Loucy (cell line): ENCODE data around the gene SLC23A3.

Experiments used
- H2AFZ ChIP-seq: fragments of 200-600 bp; sonication (generic); 2 replicates; pipeline ENCODE4 v1.6.0; 2016; ENCODE audit warnings: antibody characterized with exemption, mild to moderate bottlenecking, low read length, moderate library complexity
- H3F3A ChIP-seq: fragments of 200-600 bp; 2 replicates; pipeline ENCODE4 v1.6.0; 2016; ENCODE audit warnings: antibody characterized with exemption, low read depth, mild to moderate bottlenecking
- H3K27me3 ChIP-seq: fragments of 200-600 bp; sonication (generic); 2 replicates; pipeline ENCODE4 v1.6.1; 2014; ENCODE audit warnings: low read length, mild to moderate bottlenecking; ENCODE audit not compliant: insufficient read depth, poor library complexity, severe bottlenecking
- H3K36me3 ChIP-seq: fragments of 200-600 bp; sonication (generic); 2 replicates; pipeline ENCODE4 v1.6.1; 2016; ENCODE audit warnings: low read length; ENCODE audit not compliant: insufficient read depth
- H3K4me1 ChIP-seq: fragments of 200-600 bp; sonication (generic); 2 replicates; pipeline ENCODE4 v1.5.1; 2014; ENCODE audit warnings: low read length, mild to moderate bottlenecking; ENCODE audit not compliant: insufficient read depth, poor library complexity, severe bottlenecking
- H3K4me2 ChIP-seq: fragments of 200-600 bp; sonication (generic); 2 replicates; pipeline ENCODE4 v1.6.0; 2014; ENCODE audit warnings: antibody characterized with exemption, low read length, low read depth, mild to moderate bottlenecking; ENCODE audit not compliant: poor library complexity, severe bottlenecking
- H3K4me3 ChIP-seq: fragments of 200-600 bp; sonication (generic); 2 replicates; pipeline ENCODE4 v1.5.1; 2014; ENCODE audit warnings: low read length, mild to moderate bottlenecking, mixed read lengths; ENCODE audit not compliant: poor library complexity, severe bottlenecking
- H3K79me2 ChIP-seq: fragments of 200-600 bp; sonication (generic); 2 replicates; pipeline ENCODE4 v1.6.1; 2014; ENCODE audit warnings: low read length; ENCODE audit not compliant: insufficient read depth
- H3K9ac ChIP-seq: fragments of 200-600 bp; sonication (generic); 2 replicates; pipeline ENCODE4 v1.6.0; 2014; ENCODE audit warnings: mild to moderate bottlenecking, low read depth, low read length, moderate library complexity; ENCODE audit not compliant: poor library complexity, severe bottlenecking
- H3K9me2 ChIP-seq: fragments of 200-600 bp; sonication (generic); replicated peaks from 2 replicates; pipeline ENCODE4 v1.6.1; 2016; ENCODE audit warnings: low read depth, low read length, mixed read lengths
- H3K9me3 ChIP-seq: fragments of 200-600 bp; sonication (generic); 2 replicates; pipeline ENCODE4 v1.6.1; 2014; ENCODE audit warnings: mild to moderate bottlenecking, antibody characterized with exemption, low read length, low read depth; ENCODE audit not compliant: insufficient read depth
- H4K20me1 ChIP-seq: fragments of 200-600 bp; sonication (generic); 2 replicates; pipeline ENCODE4 v1.6.0; 2014; ENCODE audit warnings: antibody characterized with exemption, low read length, mild to moderate bottlenecking; ENCODE audit not compliant: insufficient read depth, poor library complexity, severe bottlenecking
- CTCF ChIP-seq: fragments of 200-600 bp; sonication (generic); conservative IDR thresholded peaks from 2 replicates; pipeline ENCODE4 v1.5.1; 2014; ENCODE audit warnings: mild to moderate bottlenecking, antibody characterized with exemption, low read length
- EZH2phosphoT487 ChIP-seq: fragments of 200-600 bp; IDR thresholded peaks from 2 replicates; pipeline ENCODE4 v1.6.1; 2018; ENCODE audit warnings: antibody characterized with exemption, mild to moderate bottlenecking, moderate library complexity, borderline replicate concordance

Gene SLC23A3

DNA sequence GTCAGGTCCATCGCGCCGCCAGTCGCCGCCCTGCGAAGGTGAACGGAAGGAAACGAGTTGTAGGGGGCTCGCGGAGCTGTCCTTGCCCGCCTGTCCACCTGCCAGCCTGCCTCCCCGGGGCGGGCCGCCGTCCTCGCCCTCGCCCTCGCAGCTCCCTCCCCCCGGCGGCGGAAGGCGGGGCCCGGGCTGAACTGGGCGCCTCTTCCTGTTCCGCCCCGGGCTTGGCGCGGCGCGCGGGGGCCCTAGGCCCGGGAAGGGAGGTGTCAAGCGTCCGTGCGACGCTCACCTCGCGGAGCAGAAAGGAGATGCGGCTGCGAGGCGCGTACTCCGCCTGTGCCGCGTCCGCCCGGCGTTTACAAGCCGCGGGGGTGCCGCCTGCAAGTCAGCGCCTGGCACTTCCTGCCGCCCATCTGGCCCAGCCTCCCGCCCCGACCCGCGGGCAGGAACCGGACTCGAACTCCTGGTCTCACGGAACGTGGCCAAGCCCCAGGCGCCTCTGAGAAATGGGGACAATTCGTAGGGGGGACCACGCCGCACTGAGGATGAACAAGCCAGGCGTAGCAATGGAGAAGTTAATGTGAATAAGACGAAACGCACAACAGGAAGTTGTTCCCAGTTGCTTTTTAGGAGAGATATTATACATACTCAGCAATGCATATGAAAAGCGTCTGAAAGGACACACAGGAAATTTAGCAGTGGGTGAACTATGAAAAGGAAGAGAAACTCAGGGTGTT is 7.2 kb upstream of the SLC23A3 start, which contains the start of gene CNPPD1:
Gene CNPPD1, minus strand, starts transcription at position 108 of the 734 bp plus-strand sequence. Its CDS starts 97 bp downstream, at position 11.
- H3K4me2 ChIP-seq: peak within 1 kb of the TSS; percentile 92
- no peak for TF ChIP-seq EZH2phosphoT487
- no peak for TF ChIP-seq CTCF
- no peaks in the 10 kb centered on the region for H3K9me3 ChIP-seq
- H3K4me3 ChIP-seq: peak within 1 kb of the TSS; percentile 97
- H3K36me3 ChIP-seq: peaks cover 22% of the 10 kb centered on the region; the same call in 1 of the 2 replicates
- H3F3A ChIP-seq: peaks cover 9% of the 10 kb centered on the region; the same call in 1 of the 2 replicates
- peaks cover 36% of the 10 kb centered on the region for H3K4me1 ChIP-seq
- H3K9me2 ChIP-seq: no peaks in the 10 kb centered on the region
- H3K9ac ChIP-seq: peak within 1 kb of the TSS; percentile 85
- H3K79me2 ChIP-seq: peaks cover 61% of the 10 kb centered on the region
- no peaks in the 10 kb centered on the region for H3K27me3 ChIP-seq
- peak within 1 kb of the TSS; percentile 77 for H2AFZ ChIP-seq
- peaks cover 32% of the 10 kb centered on the region for H4K20me1 ChIP-seq

DNA sequence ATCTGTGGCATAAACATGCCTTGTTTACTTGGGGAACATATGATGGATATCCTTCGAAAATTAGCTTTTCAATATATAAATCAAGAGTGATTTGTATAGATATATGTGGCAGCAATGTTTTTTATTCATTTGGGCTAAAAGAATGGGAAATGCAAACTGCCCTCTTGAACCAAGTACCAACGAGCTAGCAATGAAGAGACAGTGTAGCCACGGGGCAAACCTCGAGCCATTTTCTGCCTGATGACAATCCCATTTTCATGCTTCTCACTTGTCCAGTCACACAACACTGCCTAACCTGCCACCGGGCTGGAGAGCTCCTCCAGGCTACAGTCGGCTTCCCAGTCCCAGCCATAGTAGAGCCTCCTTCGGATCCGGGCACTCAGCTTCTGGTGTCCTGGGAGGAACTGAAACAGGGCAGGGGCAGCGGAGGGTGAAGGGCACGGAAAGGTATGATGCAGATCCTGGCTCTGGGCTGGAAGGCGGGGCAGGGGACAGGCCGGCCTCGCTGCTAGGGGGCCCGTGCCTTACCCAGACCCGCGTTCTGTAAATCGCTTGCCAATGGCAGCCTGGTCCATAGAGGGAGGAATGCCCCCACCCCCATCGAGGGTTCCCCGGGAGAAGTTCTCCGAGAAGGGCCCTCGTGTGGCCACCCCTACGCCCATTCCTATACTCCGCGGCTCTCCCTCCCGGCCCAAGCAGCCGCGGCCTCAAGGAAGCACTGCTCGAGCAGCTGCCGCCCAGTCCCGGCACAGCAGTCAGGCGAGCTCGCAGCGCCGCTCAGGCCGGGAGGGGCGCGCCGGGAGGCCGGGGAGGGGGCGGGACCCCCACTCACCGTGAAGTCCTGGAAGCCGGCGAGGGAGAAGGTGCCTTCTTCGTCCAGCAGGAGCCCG is 6.3 kb upstream of the SLC23A3 start:
- Histone ChIP-seq H3F3A (peaks cover 9% of the 10 kb centered on the region; the same call in 1 of the 2 replicates), H3K4me3 (peak overlapping the region; percentile 97), H3K27me3 (no peaks in the 10 kb centered on the region), H3K9ac (peak overlapping the region; percentile 85), H2AFZ (peak overlapping the region; percentile 76), H3K36me3 (peaks cover 14% of the 10 kb centered on the region; the same call in 1 of the 2 replicates), H4K20me1 (peaks cover 32% of the 10 kb centered on the region), H3K9me2 (no peaks in the 10 kb centered on the region), H3K4me2 (peak overlapping the region; percentile 92), H3K4me1 (peaks cover 36% of the 10 kb centered on the region), H3K9me3 (no peaks in the 10 kb centered on the region), H3K79me2 (peaks cover 53% of the 10 kb centered on the region)
- TF ChIP-seq CTCF (peak; percentile 19; the same call in 1 of the 2 replicates), EZH2phosphoT487 (no peak)

DNA sequence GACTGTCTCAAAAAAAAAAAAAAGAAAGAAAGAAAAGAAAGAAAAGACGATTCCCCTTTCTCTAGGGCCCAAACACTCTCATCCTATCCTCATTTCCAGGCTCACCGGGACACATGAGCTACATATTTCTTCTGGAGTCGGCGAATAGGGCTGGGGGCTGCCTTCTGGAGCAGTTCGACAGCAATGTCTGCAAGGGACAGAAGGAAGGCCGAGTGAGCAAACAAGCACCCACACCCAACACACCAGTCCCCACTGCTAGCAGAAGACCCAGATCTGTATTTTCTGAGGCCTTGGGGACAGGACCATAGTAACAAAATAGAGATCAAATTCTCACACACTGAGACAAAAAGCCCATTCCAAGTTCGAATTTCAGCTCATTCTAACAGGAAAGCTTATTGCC is 5.7 kb upstream of the SLC23A3 start:
- no peak for TF ChIP-seq EZH2phosphoT487
- TF ChIP-seq CTCF: no peak
- Histone ChIP-seq H3K9me3 (no peaks in the 10 kb centered on the region), H4K20me1 (peaks cover 32% of the 10 kb centered on the region), H3F3A (peaks cover 9% of the 10 kb centered on the region; the same call in 1 of the 2 replicates), H3K9ac (peak overlapping the region; percentile 85), H3K9me2 (no peaks in the 10 kb centered on the region), H3K27me3 (no peaks in the 10 kb centered on the region), H3K4me2 (peak overlapping the region; percentile 92), H3K4me1 (peaks cover 32% of the 10 kb centered on the region), H3K4me3 (peak overlapping the region; percentile 97), H3K36me3 (peaks cover 7% of the 10 kb centered on the region; the same call in 1 of the 2 replicates), H2AFZ (no peak overlapping the region), H3K79me2 (peaks cover 46% of the 10 kb centered on the region)
